H9 (cell line): Measurements from ENCODE around the gene ULK4. TPM values are rescaled to one million over a fixed set of nuclear protein-coding genes. Genes with fewer than 3 reads are reported as not detected.

Experiments used
- DNase-seq: peaks from one replicate; pipeline ENCODE4 v3.0.0-alpha.2; 2017
- H2AFZ ChIP-seq: one replicate; pipeline ENCODE4 v1.6.1; 2013; ENCODE audit warnings: mild to moderate bottlenecking, low read length, control low read depth, moderate library complexity
- H2AK5ac ChIP-seq: 2 replicates; pipeline ENCODE4 v1.6.1; 2013; ENCODE audit warnings: low read length, control low read depth, mixed read lengths; ENCODE audit not compliant: insufficient read length
- H2BK120ac ChIP-seq: one replicate; pipeline ENCODE4 v1.6.1; 2013; ENCODE audit warnings: low read depth, mild to moderate bottlenecking, low read length, control low read depth, inconsistent platforms; ENCODE audit not compliant: poor library complexity, severe bottlenecking
- H2BK12ac ChIP-seq: 2 replicates; pipeline ENCODE4 v1.6.1; 2013; ENCODE audit warnings: low read length, control low read depth, mixed read lengths, low read depth; ENCODE audit not compliant: insufficient read length
- H2BK15ac ChIP-seq: 2 replicates; pipeline ENCODE4 v1.6.1; 2013; ENCODE audit warnings: low read depth, low read length, control low read depth
- H2BK20ac ChIP-seq: one replicate; pipeline ENCODE4 v1.6.1; 2013; ENCODE audit warnings: low read depth, mild to moderate bottlenecking, low read length, control low read depth, inconsistent platforms; ENCODE audit not compliant: poor library complexity, severe bottlenecking
- H2BK5ac ChIP-seq: 2 replicates; pipeline ENCODE4 v1.6.1; 2013; ENCODE audit warnings: low read length, control low read depth, mixed read lengths; ENCODE audit not compliant: insufficient read length
- H3K14ac ChIP-seq: 2 replicates; pipeline ENCODE4 v1.6.1; 2013; ENCODE audit warnings: low read length, control low read depth; ENCODE audit not compliant: insufficient read depth
- H3K18ac ChIP-seq: 2 replicates; pipeline ENCODE4 v1.6.1; 2013; ENCODE audit warnings: low read depth, mild to moderate bottlenecking, mixed read lengths, low read length, control low read depth; ENCODE audit not compliant: insufficient read length
- H3K23ac ChIP-seq: 2 replicates; pipeline ENCODE4 v1.6.1; 2013; ENCODE audit warnings: low read length, control low read depth, mixed read lengths, low read depth; ENCODE audit not compliant: insufficient read length
- H3K23me2 ChIP-seq: 2 replicates; pipeline ENCODE4 v1.6.1; 2013; ENCODE audit warnings: low read depth, mild to moderate bottlenecking, mixed read lengths, low read length, control low read depth; ENCODE audit not compliant: insufficient read length, poor library complexity, severe bottlenecking
- H3K27ac ChIP-seq: 2 replicates; pipeline ENCODE4 v1.5.1; 2013; ENCODE audit warnings: low read length, control low read depth, mixed read lengths, low read depth; ENCODE audit not compliant: insufficient read length
- H3K27me3 ChIP-seq: 2 replicates; pipeline ENCODE4 v1.6.1; 2013; ENCODE audit warnings: low read length, control low read depth, inconsistent platforms; ENCODE audit not compliant: insufficient read depth
- H3K4ac ChIP-seq: 2 replicates; pipeline ENCODE4 v1.6.1; 2013; ENCODE audit warnings: low read depth, mild to moderate bottlenecking, control low read depth, inconsistent platforms, low read length, moderate library complexity
- H3K4me1 ChIP-seq: 2 replicates; pipeline ENCODE4 v1.6.1; 2013; ENCODE audit warnings: low read length, control low read depth, inconsistent platforms; ENCODE audit not compliant: insufficient read depth
- H3K4me2 ChIP-seq: 2 replicates; pipeline ENCODE4 v1.6.1; 2013; ENCODE audit warnings: low read length, control low read depth, mixed read lengths; ENCODE audit not compliant: insufficient read length, insufficient read depth
- H3K56ac ChIP-seq: 2 replicates; pipeline ENCODE4 v1.6.1; 2013; ENCODE audit warnings: low read depth, mild to moderate bottlenecking, mixed read lengths, low read length, control low read depth; ENCODE audit not compliant: insufficient read length
- H3K79me1 ChIP-seq: 2 replicates; pipeline ENCODE4 v1.6.1; 2013; ENCODE audit warnings: low read depth, mild to moderate bottlenecking, moderate library complexity, low read length, control low read depth, inconsistent platforms; ENCODE audit not compliant: insufficient read depth, poor library complexity, severe bottlenecking
- H3K79me2 ChIP-seq: 2 replicates; pipeline ENCODE4 v1.6.1; 2013; ENCODE audit warnings: low read length, control low read depth, inconsistent platforms; ENCODE audit not compliant: insufficient read depth
- H3K9ac ChIP-seq: 2 replicates; pipeline ENCODE4 v1.6.1; 2013; ENCODE audit warnings: low read length, control low read depth, mixed read lengths; ENCODE audit not compliant: insufficient read length; ENCODE audit errors: extremely low read depth
- H3K9me3 ChIP-seq: one replicate; pipeline ENCODE4 v1.6.1; 2013; ENCODE audit warnings: low read depth, low read length, inconsistent platforms; ENCODE audit not compliant: control insufficient read depth
- H3T11ph ChIP-seq: one replicate; pipeline ENCODE4 v1.6.1; 2013; ENCODE audit warnings: mild to moderate bottlenecking, low read length, control low read depth, inconsistent platforms
- H4K20me1 ChIP-seq: one replicate; pipeline ENCODE4 v1.6.1; 2013; ENCODE audit not compliant: control insufficient read depth, insufficient read length, insufficient read depth
- H4K5ac ChIP-seq: 2 replicates; pipeline ENCODE4 v1.6.1; 2013; ENCODE audit warnings: low read depth, mild to moderate bottlenecking, mixed read lengths, low read length, control low read depth; ENCODE audit not compliant: insufficient read length
- H4K8ac ChIP-seq: replicated peaks from 2 replicates; pipeline ENCODE4 v1.6.1; 2013; ENCODE audit warnings: low read length, control low read depth, mixed read lengths, low read depth; ENCODE audit not compliant: insufficient read length
- H4K91ac ChIP-seq: 2 replicates; pipeline ENCODE4 v1.6.1; 2013; ENCODE audit warnings: low read depth, mild to moderate bottlenecking, moderate library complexity, mixed read lengths, low read length, control low read depth; ENCODE audit not compliant: insufficient read length
- H3K27ac Mint-ChIP-seq, 3 experiments: 2 replicates in 2 of 3; 3 replicates in 1 of 3; pipeline ENCODE4 v1.8.0; 2020 to 2021; ENCODE audit warnings: mixed read lengths in 3 of 3, mild to moderate bottlenecking in 1 of 3, moderate library complexity in 1 of 3
- H3K27me3 Mint-ChIP-seq: 2 replicates; pipeline ENCODE4 v1.8.0; 2021; ENCODE audit warnings: low read depth, mild to moderate bottlenecking, moderate library complexity, mixed read lengths
- H3K36me3 Mint-ChIP-seq, 3 experiments: 2 replicates in 2 of 3; 3 replicates in 1 of 3; pipeline ENCODE4 v1.8.0; 2020 to 2021; ENCODE audit warnings: low read depth in 3 of 3, mixed read lengths in 3 of 3; ENCODE audit not compliant: insufficient read depth in 1 of 3
- H3K4me1 Mint-ChIP-seq, 2 experiments: 2 replicates each; pipeline ENCODE4 v1.8.0; 2020; ENCODE audit warnings: mixed read lengths in 2 of 2
- H3K4me3 Mint-ChIP-seq, 2 experiments: 2 replicates in 1 of 2; 3 replicates in 1 of 2; pipeline ENCODE4 v1.8.0; 2020 to 2021; ENCODE audit warnings: mild to moderate bottlenecking in 2 of 2, mixed read lengths in 2 of 2, moderate library complexity in 1 of 2
- H3K9me3 Mint-ChIP-seq, 2 experiments: 2 replicates in 1 of 2; 3 replicates in 1 of 2; pipeline ENCODE4 v1.8.0; 2020; ENCODE audit warnings: mild to moderate bottlenecking in 2 of 2, mixed read lengths in 2 of 2, moderate library complexity in 1 of 2
- CTCF ChIP-seq: fragments of 200-600 bp; sonication (generic); conservative IDR thresholded peaks from 3 replicates; pipeline ENCODE4 v1.8.0; 2021; ENCODE audit warnings: antibody characterized with exemption, mild to moderate bottlenecking
- WGBS: extraction: QIAGEN DNeasy Blood & Tissue Kit; methylation state at CpG from one replicate; pipeline ENCODE4 v1.1.7; 2013; ENCODE audit warnings: missing lambda C conversion rate, low lambda C conversion rate, mixed read lengths; ENCODE audit not compliant: insufficient read length; ENCODE audit errors: extremely low coverage; 5-methylcytosine and 5-hydroxymethylcytosine counted together
- total RNA-seq: library from RNA; stranded (reverse); gene quantifications from 2 replicates; pipeline ENCODE4 v1.2.1, GENCODE V29; 2021

The ULK4 gene
- total RNA-seq, 1 experiment from 2014 or later = 12.9 TPM

GRCh38 chr3:41519746-41520145 lies 442.2 kb downstream of the ULK4 start:
- no peak overlapping the region for H3K9ac ChIP-seq
- no peak overlapping the region for H3K4ac ChIP-seq
- H3K27ac ChIP-seq = no peak overlapping the region
- H4K20me1 ChIP-seq = no peaks in the 10 kb centered on the region
- no peak overlapping the region for H3K14ac ChIP-seq
- TF ChIP-seq CTCF = no peak
- no peak overlapping the region for H2AFZ ChIP-seq
- H2BK12ac ChIP-seq = no peak overlapping the region
- Mint-ChIP-seq H3K27ac (no peak overlapping the region), H3K9me3 (no peaks in the 10 kb centered on the region), H3K4me1 (peaks cover 10% of the 10 kb centered on the region in 2 experiments), H3K36me3 (peaks cover 0 to 4% (median 0%) of the 10 kb centered on the region in 3 experiments; a peak in 1 of 7 replicates), H3K4me3 (no peak overlapping the region), H3K27me3 (no peaks in the 10 kb centered on the region)
- H3T11ph ChIP-seq = no peak overlapping the region
- H2BK15ac ChIP-seq = no peak overlapping the region
- no peak overlapping the region for H4K91ac ChIP-seq
- H3K4me1 ChIP-seq = peaks cover 3% of the 10 kb centered on the region; the same call in 1 of the 2 replicates
- no peak overlapping the region for H3K56ac ChIP-seq
- no peak overlapping the region for H4K5ac ChIP-seq
- H2BK20ac ChIP-seq = no peak overlapping the region
- H3K4me2 ChIP-seq = no peak overlapping the region
- no peak overlapping the region for H3K23ac ChIP-seq
- H3K23me2 ChIP-seq = no peaks in the 10 kb centered on the region
- no peaks in the 10 kb centered on the region for H3K79me1 ChIP-seq
- no peaks in the 10 kb centered on the region for H3K27me3 ChIP-seq
- H3K18ac ChIP-seq = no peak overlapping the region
- WGBS = no CpG with 5 or more reads among the region's 2 CpGs
- H3K9me3 ChIP-seq = no peaks in the 10 kb centered on the region
- H2BK120ac ChIP-seq = no peak overlapping the region
- no peaks in the 10 kb centered on the region for H3K79me2 ChIP-seq
- H2BK5ac ChIP-seq = no peak overlapping the region
- H4K8ac ChIP-seq = no peak overlapping the region
- H2AK5ac ChIP-seq = no peak overlapping the region
- DNase-seq = no peak
